Activated naive CD4-positive, alpha-beta T cell treated with anti-CD3 and anti-CD28 coated beads for 36 hours (primary cell): ENCODE data around the gene BEST4. TPM values are rescaled to one million over a fixed set of nuclear protein-coding genes. Genes with fewer than 3 reads are reported as not detected.
"Not testable (repeated sequence)": the region's sequence is repeated elsewhere in the genome, so short reads cannot be mapped to it uniquely, and the experiment has no call there.

ENCODE experiments used
- CTCF ChIA-PET: fragments of 350-600 bp; sonication (Branson Sonifier 250); formaldehyde crosslinking; loops from one replicate; lab custom pipeline; 2021; ENCODE audit warnings: antibody characterized with exemption; lab: Charles Lee
- DNase-seq: peaks from one replicate; pipeline ENCODE4 v3.0.0-alpha.2; 2020
- H3K27ac Mint-ChIP-seq: one replicate; pipeline ENCODE4 v1.8.0; 2021; ENCODE audit warnings: mild to moderate bottlenecking, mixed read lengths
- H3K27me3 Mint-ChIP-seq: one replicate; pipeline ENCODE4 v1.8.0; 2021; ENCODE audit warnings: low read depth, mixed read lengths
- H3K36me3 Mint-ChIP-seq: one replicate; pipeline ENCODE4 v1.8.0; 2021; ENCODE audit warnings: low read depth, mixed read lengths
- H3K4me1 Mint-ChIP-seq: one replicate; pipeline ENCODE4 v1.8.0; 2021; ENCODE audit warnings: low read depth, mixed read lengths
- H3K4me3 Mint-ChIP-seq: one replicate; pipeline ENCODE4 v1.8.0; 2021; ENCODE audit warnings: mild to moderate bottlenecking, moderate library complexity, mixed read lengths
- H3K9me3 Mint-ChIP-seq: one replicate; pipeline ENCODE4 v1.8.0; 2021; ENCODE audit warnings: mixed read lengths
- intact Hi-C: fragments of 100-400 bp; cut with micrococcal nuclease; formaldehyde crosslinking; loops from one replicate; pipeline ENCODE4 v1.15.1; 2023
- total RNA-seq, 2 experiments: library from RNA; stranded (reverse); gene quantifications; one replicate each; pipeline ENCODE4 v1.2.3, GENCODE V29; 2021

The BEST4 gene
- total RNA-seq, 2 experiments from 2014 or later: 0.74 to 0.79 TPM

- peaks cover 39% of the 10 kb centered on the region for H3K36me3 Mint-ChIP-seq
- H3K4me3 Mint-ChIP-seq, DNase-seq, H3K4me1 Mint-ChIP-seq, H3K27me3 Mint-ChIP-seq, H3K9me3 Mint-ChIP-seq, intact Hi-C loops, H3K27ac Mint-ChIP-seq: not testable (repeated sequence)
- CTCF ChIA-PET: interaction anchor here (1.1 kb wide), 1 partner anchor 18 kb away, joined by 5 read pairs; no protein-coding TSS in a partner anchor
Measured at GRCh38 chr1:44766421-44766820, 21.5 kb downstream of the BEST4 start.

- Mint-ChIP-seq H3K27ac (no peak overlapping the region), H3K36me3 (peaks cover 68% of the 10 kb centered on the region), H3K4me1 (no peaks in the 10 kb centered on the region), H3K9me3 (no peaks in the 10 kb centered on the region), H3K4me3 (no peak overlapping the region), H3K27me3 (no peaks in the 10 kb centered on the region)
- CTCF ChIA-PET: no interaction called here
- intact Hi-C loops: no loop called here
- no peak for DNase-seq
Measured at GRCh38 chr1:44760876-44761275, 27.1 kb downstream of the BEST4 start.

GRCh38 chr1:44759077-44759476 is 28.9 kb downstream of the BEST4 start:
- Mint-ChIP-seq H3K9me3 (no peaks in the 10 kb centered on the region), H3K27ac (no peak overlapping the region), H3K36me3 (peaks cover 75% of the 10 kb centered on the region), H3K4me3 (no peak overlapping the region), H3K27me3 (no peaks in the 10 kb centered on the region), H3K4me1 (no peaks in the 10 kb centered on the region)
- CTCF ChIA-PET: interaction anchor here (0.5 kb wide), 1 partner anchor 16 kb away, joined by 5 read pairs; no protein-coding TSS in a partner anchor
- no peak for DNase-seq
- intact Hi-C loops: no loop called here

- H3K36me3 Mint-ChIP-seq: peaks cover 72% of the 10 kb centered on the region
- CTCF ChIA-PET: no interaction called here
- no peak overlapping the region for H3K27ac Mint-ChIP-seq
- no peak for DNase-seq
- intact Hi-C loops: no loop called here
- H3K4me1 Mint-ChIP-seq: peaks cover 7% of the 10 kb centered on the region
- no peaks in the 10 kb centered on the region for H3K9me3 Mint-ChIP-seq
- H3K4me3 Mint-ChIP-seq: no peak overlapping the region
- H3K27me3 Mint-ChIP-seq: no peaks in the 10 kb centered on the region
Measured at GRCh38 chr1:44757420-44757819, 30.6 kb downstream of the BEST4 start.

GRCh38 chr1:44747878-44748277 is 40.1 kb downstream of the BEST4 start:
- H3K4me3 Mint-ChIP-seq: no peak overlapping the region

GRCh38 chr1:44743211-44743610 is 44.8 kb downstream of the BEST4 start:
- intact Hi-C loops: no loop called here
- no peak for DNase-seq
- Mint-ChIP-seq H3K9me3 (no peaks in the 10 kb centered on the region), H3K4me3 (no peak overlapping the region), H3K27me3 (no peaks in the 10 kb centered on the region), H3K4me1 (peaks cover 16% of the 10 kb centered on the region), H3K36me3 (peaks cover 53% of the 10 kb centered on the region), H3K27ac (no peak overlapping the region)
- CTCF ChIA-PET: interaction anchor here (0.6 to 1.2 kb wide), 6 partner anchors 13 to 76 kb away, joined by 3 to 5 read pairs (median 3); partner anchors contain the start of gene RNU5D-1

More at GRCh38 chr1:44747878-44748277, 40.1 kb downstream of the BEST4 start:
- DNase-seq: no peak
- Mint-ChIP-seq H3K9me3 (no peaks in the 10 kb centered on the region), H3K27me3 (no peaks in the 10 kb centered on the region), H3K4me1 (peaks cover 7% of the 10 kb centered on the region), H3K27ac (no peak overlapping the region), H3K36me3 (peaks cover 48% of the 10 kb centered on the region)
- CTCF ChIA-PET: interaction anchor here (0.9 to 1.6 kb wide), 4 partner anchors 12 to 27 kb away, joined by 3 to 5 read pairs (median 4); partner anchors contain the start of gene RPS8
- intact Hi-C loops: no loop called here

- peaks cover 16% of the 10 kb centered on the region for H3K4me1 Mint-ChIP-seq
- peak overlapping the region; percentile 97 for H3K27ac Mint-ChIP-seq
- DNase-seq: no peak
- CTCF ChIA-PET: interaction anchor here (0.7 kb wide), 1 partner anchor 32 kb away, joined by 3 read pairs; no protein-coding TSS in a partner anchor
- H3K4me3 Mint-ChIP-seq: peak overlapping the region; percentile 99
- intact Hi-C loops: no loop called here
- peaks cover 38% of the 10 kb centered on the region for H3K36me3 Mint-ChIP-seq
- H3K9me3 Mint-ChIP-seq: no peaks in the 10 kb centered on the region
- no peaks in the 10 kb centered on the region for H3K27me3 Mint-ChIP-seq
Measured at GRCh38 chr1:44740179-44740617, 47.8 kb downstream of the BEST4 start.

GRCh38 chr1:44739307-44740178 is 48.4 kb downstream of the BEST4 start, which contains the start of gene KIF2C:
Gene KIF2C (plus strand): TSS chr1:44739837. CDS start chr1:44739933, 96 bp downstream.
- peaks cover 16% of the 10 kb centered on the region for H3K4me1 Mint-ChIP-seq
- CTCF ChIA-PET: no interaction called here
- peaks cover 35% of the 10 kb centered on the region for H3K36me3 Mint-ChIP-seq
- intact Hi-C loops: loop anchor here (1.0 to 2.0 kb wide), 6 partner anchors 8 to 247 kb away; partner anchors contain the start of genes ARMH1, DYNLT4, EIF2B3 and RNU5D-1
- H3K4me3 Mint-ChIP-seq: peak within 1 kb of the TSS; percentile 99
- H3K27ac Mint-ChIP-seq: peak within 1 kb of the TSS; percentile 97
- H3K9me3 Mint-ChIP-seq: no peaks in the 10 kb centered on the region
- peak; percentile 99 for DNase-seq
- H3K27me3 Mint-ChIP-seq: no peaks in the 10 kb centered on the region

- DNase-seq, H3K9me3 Mint-ChIP-seq, H3K27me3 Mint-ChIP-seq, CTCF ChIA-PET: not testable (repeated sequence)
- peak overlapping the region; percentile 97 for H3K27ac Mint-ChIP-seq
- peak overlapping the region; percentile 99 for H3K4me3 Mint-ChIP-seq
- H3K4me1 Mint-ChIP-seq: peaks cover 16% of the 10 kb centered on the region
- intact Hi-C loops: loop anchor here (1.0 to 2.0 kb wide), 6 partner anchors 8 to 247 kb away; partner anchors contain the start of genes ARMH1, DYNLT4, EIF2B3 and RNU5D-1
- peaks cover 29% of the 10 kb centered on the region for H3K36me3 Mint-ChIP-seq
Measured at GRCh38 chr1:44738953-44739306, 49.0 kb downstream of the BEST4 start.

- intact Hi-C loops: no loop called here
- Mint-ChIP-seq H3K4me3 (no peak overlapping the region), H3K27ac (no peak overlapping the region)
Measured at GRCh38 chr1:44735992-44736391, 52.0 kb downstream of the BEST4 start.

GRCh38 chr1:44733784-44734183 is 54.2 kb downstream of the BEST4 start:
- Mint-ChIP-seq H3K27ac (no peak overlapping the region), H3K4me1 (peaks cover 27% of the 10 kb centered on the region), H3K9me3 (no peaks in the 10 kb centered on the region), H3K27me3 (peaks cover 3% of the 10 kb centered on the region), H3K4me3 (no peak overlapping the region), H3K36me3 (peaks cover 3% of the 10 kb centered on the region)
- DNase-seq: no peak
- intact Hi-C loops: no loop called here
- CTCF ChIA-PET: interaction anchor here (0.9 to 8.1 kb wide), 2 partner anchors 17 to 27 kb away, joined by 3 to 64 read pairs; no protein-coding TSS in a partner anchor

More at GRCh38 chr1:44735992-44736391, 52.0 kb downstream of the BEST4 start:
- Mint-ChIP-seq H3K36me3 (peaks cover 14% of the 10 kb centered on the region), H3K27me3 (no peaks in the 10 kb centered on the region), H3K9me3 (no peaks in the 10 kb centered on the region), H3K4me1 (peaks cover 22% of the 10 kb centered on the region)
- CTCF ChIA-PET: interaction anchor here (0.7 to 1.0 kb wide), 2 partner anchors 12 kb away, joined by 3 read pairs; no protein-coding TSS in a partner anchor
- DNase-seq: no peak
